ENCODE results near the gene EPHB1.

EPHB1 gene

GRCh38 chr3:134911586-134912548, 116.8 kb downstream of the EPHB1 start:
- no peak for DNase-seq (ENCODE audit: low read depth)

- DNase-seq (ENCODE audit: low read depth) = no peak
These were observed 121.4 kb downstream of the EPHB1 start for GRCh38 chr3:134916276-134916961.

- no peak for DNase-seq (ENCODE audit: low read depth)
These were observed 122.6 kb downstream of the EPHB1 start for GRCh38 chr3:134917631-134918030.

- DNase-seq (ENCODE audit: low read depth) = no peak
These were observed 123.4 kb downstream of the EPHB1 start for GRCh38 chr3:134918441-134918840.

GRCh38 chr3:134922101-134922500, 127.0 kb downstream of the EPHB1 start:
- DNase-seq (ENCODE audit: low read depth) = no peak

- DNase-seq (ENCODE audit: low read depth) = no peak
These were observed 127.8 kb downstream of the EPHB1 start for GRCh38 chr3:134922866-134923265.

- DNase-seq (ENCODE audit: low read depth) = no peak
These were observed 128.2 kb downstream of the EPHB1 start for GRCh38 chr3:134923286-134923685.

GRCh38 chr3:134927599-134927998, 132.5 kb downstream of the EPHB1 start:
- DNase-seq (ENCODE audit: low read depth) = no peak

- DNase-seq (ENCODE audit: low read depth) = no peak
These were observed 133.3 kb downstream of the EPHB1 start for GRCh38 chr3:134928392-134928791.

GRCh38 chr3:134928819-134929218, 133.8 kb downstream of the EPHB1 start:
- no peak for DNase-seq (ENCODE audit: low read depth)

- DNase-seq (ENCODE audit: low read depth) = no peak
These were observed 134.9 kb downstream of the EPHB1 start for GRCh38 chr3:134929976-134930375.

GRCh38 chr3:134931045-134931785, 136.2 kb downstream of the EPHB1 start:
- DNase-seq (ENCODE audit: low read depth) = no peak

- no peak for DNase-seq (ENCODE audit: low read depth)
These were observed 137.0 kb downstream of the EPHB1 start for GRCh38 chr3:134932035-134932434.

- DNase-seq (ENCODE audit: low read depth) = no peak
These were observed 138.9 kb downstream of the EPHB1 start for GRCh38 chr3:134933997-134934396.

GRCh38 chr3:134934933-134935332, 139.9 kb downstream of the EPHB1 start:
- no peak for DNase-seq (ENCODE audit: low read depth)

- no peak for DNase-seq (ENCODE audit: low read depth)
These were observed 142.4 kb downstream of the EPHB1 start for GRCh38 chr3:134937256-134938028.

- no peak for DNase-seq (ENCODE audit: low read depth)
These were observed 143.0 kb downstream of the EPHB1 start for GRCh38 chr3:134938029-134938525.

GRCh38 chr3:134939978-134940377, 144.9 kb downstream of the EPHB1 start:
- no peak for DNase-seq (ENCODE audit: low read depth)

GRCh38 chr3:134941820-134942219, 146.8 kb downstream of the EPHB1 start:
- DNase-seq (ENCODE audit: low read depth) = no peak

- DNase-seq (ENCODE audit: low read depth) = no peak
These were observed 149.4 kb downstream of the EPHB1 start for GRCh38 chr3:134944429-134944828.

- no peak for DNase-seq (ENCODE audit: low read depth)
These were observed 154.1 kb downstream of the EPHB1 start for GRCh38 chr3:134949150-134949549.

- no peak for DNase-seq (ENCODE audit: low read depth)
These were observed 157.3 kb downstream of the EPHB1 start for GRCh38 chr3:134952371-134952770.
